Panc1 (cell line): ENCODE results near the gene CLSTN2.

Experiments
- CTCF ChIP-seq: fragments of 450-650 bp; IDR thresholded peaks from 2 replicates; pipeline ENCODE4 v1.5.1; 2017; ENCODE audit warnings: mild to moderate bottlenecking
- POLR2AphosphoS5 ChIP-seq: IDR thresholded peaks from 2 replicates; pipeline ENCODE4 v1.6.1; 2012; ENCODE audit warnings: mild to moderate bottlenecking, low read depth, low read length, moderate library complexity
- REST ChIP-seq, 2 experiments: IDR thresholded peaks; 2 replicates each; pipeline ENCODE4 v1.6.1; 2011 to 2012; ENCODE audit warnings: low read depth in 2 of 2, control low read depth in 1 of 2, low read length in 1 of 2, mild to moderate bottlenecking in 1 of 2, moderate library complexity in 1 of 2; ENCODE audit not compliant: insufficient read depth in 1 of 2
- TCF7L2 ChIP-seq: IDR thresholded peaks from 2 replicates; pipeline ENCODE4 v1.6.1; 2011; ENCODE audit warnings: mild to moderate bottlenecking, low read depth, low read length, inconsistent platforms

GRCh38 chr3:140224307-140224706, 289.3 kb downstream of the CLSTN2 start:
- TF ChIP-seq CTCF: no peak
- no peak for TF ChIP-seq POLR2AphosphoS5
- TF ChIP-seq REST (IDR thresholded peaks at IDR 0.05; ENCODE audit: insufficient read depth in 1 of 2, low read depth in 2 of 2, low read length in 1 of 2): no peak
- no peak for TF ChIP-seq TCF7L2
